ENCODE data around the gene RASGRF1. TPM values are rescaled to one million over a fixed set of nuclear protein-coding genes. Genes with fewer than 3 reads are reported as not detected.

RASGRF1 gene
- total RNA-seq, 1 experiment from 2014 or later, result not detected

DNA sequence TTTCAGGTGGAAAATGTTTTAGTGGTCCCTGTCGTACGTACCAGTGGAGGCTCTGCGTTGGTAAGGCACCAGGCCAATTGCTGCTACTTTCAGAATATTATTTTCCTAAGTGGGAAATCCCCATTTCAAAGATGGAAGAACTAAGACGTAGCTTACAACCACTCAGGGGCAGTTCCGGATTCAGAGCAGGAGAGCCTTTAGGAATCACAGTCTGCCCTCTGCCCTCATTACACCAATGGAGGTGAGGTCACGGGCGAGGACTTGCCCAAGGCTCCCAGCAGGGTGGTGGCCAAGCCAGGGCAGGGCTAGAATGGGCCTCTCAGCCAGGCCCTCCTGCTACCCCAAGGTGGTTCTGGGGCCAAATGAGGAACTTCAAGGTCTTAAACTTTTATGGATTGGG lies 72.6 kb downstream of the RASGRF1 start:
- CTCF ChIA-PET, result no interaction called here
- TF ChIP-seq EZH2phosphoT487 (IDR thresholded peaks at IDR 0.05; ENCODE audit: borderline replicate concordance, low read length) (no peak), EZH2 (IDR thresholded peaks at IDR 0.05; ENCODE audit: low read length, unreplicated experiment) (no peak)
- TF ChIP-seq, protein P1, sequence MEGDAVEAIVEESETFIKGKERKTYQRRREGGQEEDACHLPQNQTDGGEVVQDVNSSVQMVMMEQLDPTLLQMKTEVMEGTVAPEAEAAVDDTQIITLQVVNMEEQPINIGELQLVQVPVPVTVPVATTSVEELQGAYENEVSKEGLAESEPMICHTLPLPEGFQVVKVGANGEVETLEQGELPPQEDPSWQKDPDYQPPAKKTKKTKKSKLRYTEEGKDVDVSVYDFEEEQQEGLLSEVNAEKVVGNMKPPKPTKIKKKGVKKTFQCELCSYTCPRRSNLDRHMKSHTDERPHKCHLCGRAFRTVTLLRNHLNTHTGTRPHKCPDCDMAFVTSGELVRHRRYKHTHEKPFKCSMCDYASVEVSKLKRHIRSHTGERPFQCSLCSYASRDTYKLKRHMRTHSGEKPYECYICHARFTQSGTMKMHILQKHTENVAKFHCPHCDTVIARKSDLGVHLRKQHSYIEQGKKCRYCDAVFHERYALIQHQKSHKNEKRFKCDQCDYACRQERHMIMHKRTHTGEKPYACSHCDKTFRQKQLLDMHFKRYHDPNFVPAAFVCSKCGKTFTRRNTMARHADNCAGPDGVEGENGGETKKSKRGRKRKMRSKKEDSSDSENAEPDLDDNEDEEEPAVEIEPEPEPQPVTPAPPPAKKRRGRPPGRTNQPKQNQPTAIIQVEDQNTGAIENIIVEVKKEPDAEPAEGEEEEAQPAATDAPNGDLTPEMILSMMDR (conservative IDR thresholded peaks at IDR 0.05; ENCODE audit: low read depth, low read length), result no peak
- Histone ChIP-seq H3K4me3 (ENCODE audit: low read length) (no peak overlapping the region), H3K4me2 (ENCODE audit: low read length) (no peak overlapping the region), H4K20me1 (ENCODE audit: low read length) (no peaks in the 10 kb centered on the region), H3K9me2 (replicated peaks; ENCODE audit: low read length) (no peaks in the 10 kb centered on the region), H3K9me3 (ENCODE audit: low read length) (no peaks in the 10 kb centered on the region), H3K4me1 (ENCODE audit: insufficient read depth, low read length) (no peaks in the 10 kb centered on the region), H3K36me3 (ENCODE audit: low read depth, low read length) (no peaks in the 10 kb centered on the region), H3K9ac (ENCODE audit: low read length) (no peak overlapping the region), H3K79me2 (ENCODE audit: low read length) (no peaks in the 10 kb centered on the region), H2AFZ (ENCODE audit: low read length) (no peak overlapping the region), H3K27ac (ENCODE audit: low read length) (no peak overlapping the region), H3F3A (ENCODE audit: low read length, unreplicated experiment) (no peaks in the 10 kb centered on the region), H3K27me3 (ENCODE audit: low read length) (no peaks in the 10 kb centered on the region)
- no peak for DNase-seq
- BruUV-seq (replicated peaks), result no TSS peak
- POLR2A ChIA-PET (ENCODE audit: unreplicated experiment), result no interaction called here
- ATAC-seq, result no peak
- intact Hi-C loops (cut with micrococcal nuclease), result no loop called here

DNA sequence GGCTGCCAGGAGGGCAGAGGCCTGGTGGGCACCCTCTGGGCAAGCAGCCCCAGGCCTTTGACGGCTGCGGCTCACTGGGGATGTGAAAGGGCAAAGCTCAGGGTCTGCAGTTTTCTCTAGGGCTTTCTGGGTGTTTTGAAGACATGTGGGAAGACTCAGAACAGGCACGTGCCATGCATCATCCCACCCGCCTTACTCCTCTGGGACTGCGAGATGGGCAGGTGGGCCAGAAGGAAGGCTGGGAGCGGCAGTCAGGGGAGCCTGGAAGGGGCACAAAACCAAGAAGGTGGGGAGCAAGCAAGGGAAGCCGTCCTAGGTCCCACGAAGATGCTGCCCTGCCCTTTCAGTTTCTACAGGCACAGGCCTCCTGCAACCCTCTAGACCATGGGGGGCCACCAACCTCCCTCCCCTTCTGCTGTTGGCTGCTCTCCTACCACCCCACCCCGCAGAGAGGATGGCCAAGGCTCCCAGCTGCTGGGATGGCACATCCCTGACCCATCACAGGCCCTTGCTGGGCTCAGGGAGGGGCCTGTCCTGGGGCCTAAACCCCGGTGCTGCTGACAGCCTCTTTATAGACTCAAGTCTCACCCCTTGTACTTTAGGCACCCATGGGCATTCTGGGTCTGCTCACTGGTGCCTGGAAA lies 73.9 kb downstream of the RASGRF1 start:
- no peak overlapping the region for H3K4me2 ChIP-seq (ENCODE audit: low read length)
- H3K4me1 ChIP-seq (ENCODE audit: insufficient read depth, low read length), result no peaks in the 10 kb centered on the region
- no peaks in the 10 kb centered on the region for H3K9me3 ChIP-seq (ENCODE audit: low read length)
- ChIA-PET CTCF (no interaction called here), POLR2A (ENCODE audit: unreplicated experiment) (no interaction called here)
- H3K9me2 ChIP-seq (replicated peaks; ENCODE audit: low read length), result no peaks in the 10 kb centered on the region
- H3K79me2 ChIP-seq (ENCODE audit: low read length), result no peaks in the 10 kb centered on the region
- BruUV-seq (replicated peaks), result no TSS peak
- no peak overlapping the region for H3K4me3 ChIP-seq (ENCODE audit: low read length)
- no peaks in the 10 kb centered on the region for H3K27me3 ChIP-seq (ENCODE audit: low read length)
- no peak overlapping the region for H3K27ac ChIP-seq (ENCODE audit: low read length)
- TF ChIP-seq, protein P1 (conservative IDR thresholded peaks at IDR 0.05; ENCODE audit: low read depth, low read length), result no peak
- no peak for TF ChIP-seq EZH2phosphoT487 (IDR thresholded peaks at IDR 0.05; ENCODE audit: borderline replicate concordance, low read length)
- no peak for TF ChIP-seq EZH2 (IDR thresholded peaks at IDR 0.05; ENCODE audit: low read length, unreplicated experiment)
- DNase-seq, result no peak
- no peaks in the 10 kb centered on the region for H3K36me3 ChIP-seq (ENCODE audit: low read depth, low read length)
- H4K20me1 ChIP-seq (ENCODE audit: low read length), result no peaks in the 10 kb centered on the region
- intact Hi-C loops (cut with micrococcal nuclease), result no loop called here
- ATAC-seq, result no peak
- H3K9ac ChIP-seq (ENCODE audit: low read length), result no peak overlapping the region
- no peaks in the 10 kb centered on the region for H3F3A ChIP-seq (ENCODE audit: low read length, unreplicated experiment)
- no peak overlapping the region for H2AFZ ChIP-seq (ENCODE audit: low read length)

DNA sequence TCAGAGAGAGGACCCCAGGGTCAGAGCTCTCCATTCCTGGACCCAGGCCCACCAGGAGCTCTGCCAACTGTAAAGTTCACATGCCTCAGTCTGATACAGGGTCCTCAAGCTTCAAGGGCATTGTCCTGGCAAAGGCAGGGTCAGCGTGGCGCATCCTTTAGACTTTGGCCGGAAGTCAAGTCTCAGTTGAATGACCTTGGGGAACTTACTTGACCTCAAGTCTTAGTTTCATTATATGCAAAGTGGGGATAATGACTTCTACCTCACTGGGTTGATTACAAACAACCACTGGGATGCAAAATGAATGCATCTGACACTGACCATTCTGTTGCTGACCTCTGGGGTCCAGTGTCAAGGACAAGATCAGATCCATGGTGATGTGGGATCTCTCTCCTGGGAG lies 75.2 kb downstream of the RASGRF1 start:
- Histone ChIP-seq H3K27ac (ENCODE audit: low read length) (no peak overlapping the region), H3K4me2 (ENCODE audit: low read length) (no peak overlapping the region), H3K9me3 (ENCODE audit: low read length) (no peaks in the 10 kb centered on the region), H4K20me1 (ENCODE audit: low read length) (no peaks in the 10 kb centered on the region), H3K9me2 (replicated peaks; ENCODE audit: low read length) (no peaks in the 10 kb centered on the region), H3K79me2 (ENCODE audit: low read length) (no peaks in the 10 kb centered on the region), H2AFZ (ENCODE audit: low read length) (no peak overlapping the region), H3K27me3 (ENCODE audit: low read length) (no peaks in the 10 kb centered on the region), H3K36me3 (ENCODE audit: low read depth, low read length) (no peaks in the 10 kb centered on the region), H3K4me3 (ENCODE audit: low read length) (no peak overlapping the region), H3F3A (ENCODE audit: low read length, unreplicated experiment) (no peaks in the 10 kb centered on the region), H3K9ac (ENCODE audit: low read length) (no peak overlapping the region), H3K4me1 (ENCODE audit: insufficient read depth, low read length) (no peaks in the 10 kb centered on the region)
- ATAC-seq (no peak), DNase-seq (no peak)
- BruUV-seq (replicated peaks), result no TSS peak
- ChIA-PET CTCF (no interaction called here), POLR2A (ENCODE audit: unreplicated experiment) (no interaction called here)
- TF ChIP-seq EZH2 (IDR thresholded peaks at IDR 0.05; ENCODE audit: low read length, unreplicated experiment), result no peak
- intact Hi-C loops (cut with micrococcal nuclease), result no loop called here
